ENCODE data around the gene BCL2L12.
A peak's percentile ranks its signal among the peaks of the same experiment; 100 is the strongest.
"Not testable (repeated sequence)": the region's sequence is repeated elsewhere in the genome, so short reads cannot be mapped to it uniquely, and the experiment has no call there.

The BCL2L12 gene

GRCh38 chr19:49696115-49696514 is 30.4 kb downstream of the BCL2L12 start:
- no peak for ATAC-seq
- Mint-ChIP-seq H3K36me3 (peaks cover 10% of the 10 kb centered on the region), H3K27ac (no peak overlapping the region), H3K4me1 (peaks cover 3% of the 10 kb centered on the region), H3K9me3 (no peaks in the 10 kb centered on the region), H3K4me3 (no peak overlapping the region)
- no peak for DNase-seq (ENCODE audit: low spot score in 2 of 2)

GRCh38 chr19:49696865-49697264 is 31.1 kb downstream of the BCL2L12 start:
- H3K27ac Mint-ChIP-seq, result peak overlapping the region; percentile 65
- peaks cover 6% of the 10 kb centered on the region for H3K36me3 Mint-ChIP-seq
- no peak for DNase-seq (ENCODE audit: low spot score in 2 of 2)
- H3K9me3 Mint-ChIP-seq, result no peaks in the 10 kb centered on the region
- no peak for ATAC-seq
- H3K4me1 Mint-ChIP-seq, result no peaks in the 10 kb centered on the region
- no peak overlapping the region for H3K4me3 Mint-ChIP-seq

- no peak overlapping the region for H3K4me3 Mint-ChIP-seq
- H3K4me1 Mint-ChIP-seq, result no peaks in the 10 kb centered on the region
- H3K27ac Mint-ChIP-seq, result no peak overlapping the region
- DNase-seq (ENCODE audit: low spot score in 2 of 2) (no peak), ATAC-seq (no peak)
- no peaks in the 10 kb centered on the region for H3K9me3 Mint-ChIP-seq
- H3K36me3 Mint-ChIP-seq, result no peaks in the 10 kb centered on the region
These were observed 33.6 kb downstream of the BCL2L12 start for GRCh38 chr19:49699364-49699763.

GRCh38 chr19:49700563-49700962 is 34.8 kb downstream of the BCL2L12 start:
- ATAC-seq, result peak; percentile 65
- Mint-ChIP-seq H3K27ac (no peak overlapping the region), H3K36me3 (no peaks in the 10 kb centered on the region), H3K4me3 (no peak overlapping the region), H3K9me3 (no peaks in the 10 kb centered on the region), H3K4me1 (no peaks in the 10 kb centered on the region)
- DNase-seq (ENCODE audit: low spot score in 2 of 2), result no peak

- Mint-ChIP-seq H3K27ac (no peak overlapping the region), H3K36me3 (no peaks in the 10 kb centered on the region), H3K4me3 (no peak overlapping the region), H3K9me3 (no peaks in the 10 kb centered on the region), H3K4me1 (no peaks in the 10 kb centered on the region)
- DNase-seq (ENCODE audit: low spot score in 2 of 2), result no peak
- peak; percentile 42 for ATAC-seq
These were observed 35.6 kb downstream of the BCL2L12 start for GRCh38 chr19:49701271-49701786.

GRCh38 chr19:49704888-49705642 is 39.3 kb downstream of the BCL2L12 start:
- no peaks in the 10 kb centered on the region for H3K4me1 Mint-ChIP-seq
- H3K27ac Mint-ChIP-seq, result no peak overlapping the region
- no peak overlapping the region for H3K4me3 Mint-ChIP-seq
- DNase-seq (ENCODE audit: low spot score in 2 of 2), result no peak
- no peak for ATAC-seq
- H3K9me3 Mint-ChIP-seq, result no peaks in the 10 kb centered on the region
- H3K36me3 Mint-ChIP-seq, result peaks cover 4% of the 10 kb centered on the region

- ATAC-seq (no peak), DNase-seq (ENCODE audit: low spot score in 2 of 2) (no peak)
- Mint-ChIP-seq H3K4me3 (no peak overlapping the region), H3K27ac (no peak overlapping the region), H3K36me3 (peaks cover 7% of the 10 kb centered on the region), H3K9me3 (no peaks in the 10 kb centered on the region), H3K4me1 (no peaks in the 10 kb centered on the region)
These were observed 40.2 kb downstream of the BCL2L12 start for GRCh38 chr19:49705919-49706318.

- no peak for DNase-seq (ENCODE audit: low spot score in 2 of 2)
- no peaks in the 10 kb centered on the region for H3K9me3 Mint-ChIP-seq
- no peak overlapping the region for H3K4me3 Mint-ChIP-seq
- peaks cover 6% of the 10 kb centered on the region for H3K4me1 Mint-ChIP-seq
- no peak for ATAC-seq
- H3K36me3 Mint-ChIP-seq, result peaks cover 7% of the 10 kb centered on the region
- H3K27ac Mint-ChIP-seq, result no peak overlapping the region
These were observed 44.7 kb downstream of the BCL2L12 start for GRCh38 chr19:49710372-49710951.

GRCh38 chr19:49712397-49712859 is 46.7 kb downstream of the BCL2L12 start:
- Mint-ChIP-seq H3K4me3 (no peak overlapping the region), H3K9me3 (no peaks in the 10 kb centered on the region)
- no peak for DNase-seq (ENCODE audit: low spot score in 2 of 2)

GRCh38 chr19:49713236-49713845 is 47.6 kb downstream of the BCL2L12 start:
- ATAC-seq, result no peak
- peaks cover 7% of the 10 kb centered on the region for H3K36me3 Mint-ChIP-seq
- no peak overlapping the region for H3K4me3 Mint-ChIP-seq
- peaks cover 19% of the 10 kb centered on the region for H3K4me1 Mint-ChIP-seq
- no peak overlapping the region for H3K27ac Mint-ChIP-seq
- no peak for DNase-seq (ENCODE audit: low spot score in 2 of 2)
- H3K9me3 Mint-ChIP-seq, result no peaks in the 10 kb centered on the region

More at GRCh38 chr19:49712397-49712859, 46.7 kb downstream of the BCL2L12 start:
- peaks cover 15% of the 10 kb centered on the region for H3K4me1 Mint-ChIP-seq
- ATAC-seq, result no peak
- H3K27ac Mint-ChIP-seq, result no peak overlapping the region
- peaks cover 7% of the 10 kb centered on the region for H3K36me3 Mint-ChIP-seq

- H3K9me3 Mint-ChIP-seq, result no peaks in the 10 kb centered on the region
- H3K36me3 Mint-ChIP-seq, result no peaks in the 10 kb centered on the region
- DNase-seq (ENCODE audit: low spot score in 2 of 2), result no peak
- peak; percentile 55 for ATAC-seq
- H3K4me3 Mint-ChIP-seq, result no peak overlapping the region
- peaks cover 19% of the 10 kb centered on the region for H3K4me1 Mint-ChIP-seq
- no peak overlapping the region for H3K27ac Mint-ChIP-seq
These were observed 50.4 kb downstream of the BCL2L12 start for GRCh38 chr19:49716154-49716553.

- ATAC-seq (no peak), DNase-seq (ENCODE audit: low spot score in 2 of 2) (no peak)
- Mint-ChIP-seq H3K4me3 (peak overlapping the region; percentile 69), H3K36me3 (no peaks in the 10 kb centered on the region), H3K4me1 (peaks cover 12% of the 10 kb centered on the region), H3K9me3 (no peaks in the 10 kb centered on the region), H3K27ac (no peak overlapping the region)
These were observed 52.8 kb downstream of the BCL2L12 start for GRCh38 chr19:49718511-49718910.

GRCh38 chr19:49718991-49719390 is 53.3 kb downstream of the BCL2L12 start:
- Mint-ChIP-seq H3K27ac (no peak overlapping the region), H3K4me1 (peaks cover 12% of the 10 kb centered on the region), H3K36me3 (no peaks in the 10 kb centered on the region), H3K9me3 (no peaks in the 10 kb centered on the region), H3K4me3 (no peak overlapping the region)
- ATAC-seq (no peak), DNase-seq (ENCODE audit: low spot score in 2 of 2) (no peak)

- not testable (repeated sequence) for ATAC-seq; DNase-seq (ENCODE audit: low spot score in 2 of 2); H3K27ac Mint-ChIP-seq; H3K4me3 Mint-ChIP-seq; H3K9me3 Mint-ChIP-seq; H3K36me3 Mint-ChIP-seq
- peaks cover 12% of the 10 kb centered on the region for H3K4me1 Mint-ChIP-seq
These were observed 53.7 kb downstream of the BCL2L12 start for GRCh38 chr19:49719420-49719819.

Measured in stimulated activated effector memory CD8-positive, alpha-beta T cell treated with anti-CD3 and anti-CD28 coated beads, Interleukin-12 subunit alpha, Interleukin-12 subunit beta, amount 100 ng/mL, for 72 hours (primary cell).